ENCODE data around the gene RAB19. TPM values are rescaled to one million over a fixed set of nuclear protein-coding genes. Genes with fewer than 3 reads are reported as not detected.

The RAB19 gene
- total and polyA plus RNA-seq, 10 of the 15 experiments (the other 5 are each of a cell fraction or from before 2014, with no cell fraction given), result 0.14 to 1.0 (median 0.23) TPM; not detected in 5

GRCh38 chr7:140358024-140358411 lies 45.8 kb upstream of the RAB19 start:
- Histone ChIP-seq H2AFZ (ENCODE audit: control insufficient read depth, low read depth, low read length) (no peak overlapping the region), H3K9me3 (replicated peaks; ENCODE audit: control insufficient read depth, insufficient read depth, low read length) (no peaks in the 10 kb centered on the region), H3K36me3 (ENCODE audit: control insufficient read depth in 2 of 2, insufficient read depth in 2 of 2, low read length in 1 of 2) (no peaks in the 10 kb centered on the region; a peak in 1 of 4 replicates), H3K4me1 (ENCODE audit: control insufficient read depth, insufficient read depth, low read length) (peaks cover 4% of the 10 kb centered on the region), H3K27ac (ENCODE audit: control insufficient read depth, insufficient read depth) (no peak overlapping the region), H3K4me3 (no peak overlapping the region), H3K4me2 (ENCODE audit: control insufficient read depth, insufficient read depth) (no peak overlapping the region), H3K9ac (ENCODE audit: control insufficient read depth, insufficient read depth, low read length) (no peak overlapping the region), H4K20me1 (ENCODE audit: control insufficient read depth, insufficient read depth) (no peaks in the 10 kb centered on the region), H3K27me3 (replicated peaks in 1 of 2; ENCODE audit: control insufficient read depth in 2 of 2, insufficient read depth in 2 of 2, low read length in 1 of 2) (no peaks in the 10 kb centered on the region), H3K79me2 (ENCODE audit: control insufficient read depth, insufficient read depth, low read length) (no peaks in the 10 kb centered on the region)
- no TSS peak for BruUV-seq (replicated peaks)
- no peak for DNase-seq (ENCODE audit: low read depth, low spot score)
- WGBS (ENCODE audit: insufficient coverage, insufficient replicate concordance, low lambda C conversion rate, missing lambda C conversion rate), result 85% methylated on average over 3 of the region's 3 CpGs
- FAIRE-seq, result no peak
- ATAC-seq, result no peak
- intact Hi-C loops (cut with micrococcal nuclease; ENCODE audit: unreplicated experiment), result no loop called here
- ChIA-PET POLR2A (interaction anchor here (0.7 kb wide), 1 partner anchor 397 kb away, joined by 5 read pairs; no protein-coding TSS in a partner anchor), CTCF (interaction anchor here (0.6 kb wide), 1 partner anchor 498 kb away, joined by 3 read pairs; no protein-coding TSS in a partner anchor), RAD21 (ENCODE audit: unreplicated experiment) (no interaction called here), SMC1A (ENCODE audit: uncharacterized antibody, unreplicated experiment) (no interaction called here)
- TF ChIP-seq SMARCA5 (IDR thresholded peaks at IDR 0.05) (no peak), POLR2AphosphoS2 (IDR thresholded peaks at IDR 0.05; ENCODE audit: low read depth, low read length) (no peak), NR2C1 (IDR thresholded peaks at IDR 0.05) (no peak), REST (IDR thresholded peaks at IDR 0.05; ENCODE audit: low read depth, low read length) (no peak), PAX5 (IDR thresholded peaks at IDR 0.05; ENCODE audit: borderline replicate concordance, low read depth, low read length) (no peak), POLR2A (IDR thresholded peaks at IDR 0.05; ENCODE audit: low read depth, low read length) (no peak), ZBTB4 (CRISPR knock-in tag; IDR thresholded peaks at IDR 0.05) (no peak), PML (IDR thresholded peaks at IDR 0.05; ENCODE audit: low read length) (no peak)
- in situ Hi-C loops (cut with MboI), result no loop called here
